K562 treated with DMSO at 1 percent for 24 hours (cell line): ENCODE measurements around the gene EYA3. TPM values are rescaled to one million over a fixed set of nuclear protein-coding genes. Genes with fewer than 3 reads are reported as not detected.

Experiments
- total RNA-seq: library from RNA; unstranded; fragments of 300-600 nt; gene quantifications from 2 replicates; pipeline ENCODE4 v1.2.3, GENCODE V29; 2022; ENCODE audit warnings: low read depth; ENCODE audit not compliant: insufficient read depth

EYA3 gene, protein sequence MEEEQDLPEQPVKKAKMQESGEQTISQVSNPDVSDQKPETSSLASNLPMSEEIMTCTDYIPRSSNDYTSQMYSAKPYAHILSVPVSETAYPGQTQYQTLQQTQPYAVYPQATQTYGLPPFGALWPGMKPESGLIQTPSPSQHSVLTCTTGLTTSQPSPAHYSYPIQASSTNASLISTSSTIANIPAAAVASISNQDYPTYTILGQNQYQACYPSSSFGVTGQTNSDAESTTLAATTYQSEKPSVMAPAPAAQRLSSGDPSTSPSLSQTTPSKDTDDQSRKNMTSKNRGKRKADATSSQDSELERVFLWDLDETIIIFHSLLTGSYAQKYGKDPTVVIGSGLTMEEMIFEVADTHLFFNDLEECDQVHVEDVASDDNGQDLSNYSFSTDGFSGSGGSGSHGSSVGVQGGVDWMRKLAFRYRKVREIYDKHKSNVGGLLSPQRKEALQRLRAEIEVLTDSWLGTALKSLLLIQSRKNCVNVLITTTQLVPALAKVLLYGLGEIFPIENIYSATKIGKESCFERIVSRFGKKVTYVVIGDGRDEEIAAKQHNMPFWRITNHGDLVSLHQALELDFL
- total RNA-seq, result 12.8 and 14.5 TPM in 2 replicates

DNA sequence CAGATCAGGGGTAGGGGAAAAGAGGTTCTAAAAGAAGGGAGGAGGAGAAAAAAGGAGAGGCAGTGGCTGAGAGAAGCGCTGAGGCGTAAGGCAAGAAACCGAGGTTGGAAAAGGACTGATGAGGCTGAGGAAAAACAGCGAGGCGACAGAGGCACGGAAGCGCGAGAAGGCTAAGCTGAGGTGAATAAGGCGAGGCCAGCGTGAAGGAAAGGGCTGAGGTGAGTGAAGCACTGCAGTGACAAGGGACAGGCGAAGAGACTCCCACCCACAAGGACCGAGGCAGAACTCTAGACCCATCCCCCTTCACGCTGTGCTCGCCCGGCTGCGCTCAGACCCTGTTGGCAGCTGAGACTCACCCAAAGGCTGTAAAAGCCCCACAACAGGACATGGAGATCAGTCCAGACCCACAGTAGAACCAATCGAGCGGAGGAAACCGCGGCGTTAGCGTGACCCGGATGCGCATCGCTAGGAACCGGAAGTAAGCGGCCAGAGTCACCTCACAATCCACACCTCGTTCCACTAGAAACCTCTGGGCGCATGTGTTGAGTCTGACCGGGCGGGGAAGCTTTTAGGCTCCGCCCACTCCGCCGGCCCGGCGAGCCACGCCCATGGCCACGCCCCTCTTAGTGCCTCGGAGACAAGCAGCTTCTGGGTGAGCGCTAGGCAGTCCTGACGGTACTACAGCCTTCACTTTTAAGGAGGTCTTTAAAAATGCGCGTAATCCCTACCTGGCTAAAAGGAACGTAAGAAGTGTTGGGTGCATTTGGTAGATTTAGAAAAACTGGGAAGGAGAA lies at the start of gene EYA3:
Gene EYA3 (minus strand): TSS at position 443 of the 794 bp plus-strand sequence. CDS start 30,584 bp downstream, outside the sequence.

GRCh38 chr1:27959792-27960603 lies 128.4 kb downstream of the EYA3 start, which contains the start of gene XKR8:
Gene XKR8 (plus strand): TSS chr1:27959973. CDS start chr1:27960070, 97 bp downstream.

DNA sequence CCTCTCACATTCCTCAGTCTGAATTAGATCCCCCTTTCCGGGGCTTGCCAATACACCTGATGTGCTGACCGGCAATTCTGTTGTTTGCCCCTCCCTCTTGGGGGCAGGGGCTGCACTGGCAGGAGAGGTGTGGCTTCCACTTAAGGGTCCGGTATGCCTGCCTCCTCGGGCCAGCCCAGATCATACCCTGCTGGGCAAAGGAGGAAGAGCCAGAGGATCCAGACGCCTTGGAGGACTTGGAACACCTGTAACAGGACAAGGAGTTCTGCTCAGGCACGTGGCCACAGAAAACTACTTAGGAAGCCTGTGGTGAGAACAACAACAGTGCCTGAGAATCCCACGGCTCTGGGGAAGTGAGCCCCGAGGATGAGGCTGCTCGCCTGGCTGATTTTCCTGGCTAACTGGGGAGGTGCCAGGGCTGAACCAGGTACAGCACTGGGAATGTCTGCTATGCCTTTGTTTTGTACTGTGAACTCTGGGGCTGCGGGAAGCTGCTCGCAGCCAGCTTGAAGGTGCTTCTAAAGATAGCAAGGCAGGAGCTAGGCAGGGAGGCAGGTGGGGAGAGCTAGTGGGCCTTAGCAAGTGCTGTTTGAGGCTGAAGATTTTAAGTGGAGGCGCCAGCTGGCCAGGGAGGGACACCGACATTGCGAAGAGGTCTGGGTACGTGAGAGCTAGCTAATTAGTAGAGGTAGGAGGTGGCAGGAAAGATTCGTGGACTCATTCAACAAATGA lies 153.4 kb downstream of the EYA3 start, which contains the start of gene SMPDL3B:
Gene SMPDL3B (plus strand): TSS at position 183 of the 732 bp plus-strand sequence. CDS start 184 bp downstream, at position 367.

Other genes starting within 250 kb of the EYA3 start
- gene THEMIS2, start 216.1 kb downstream of the EYA3 start, total RNA-seq, result 17.5 and 21.4 TPM in 2 replicates
- 99.4 and 99.8 TPM in 2 replicates for gene RPA2, start 174.0 kb downstream of the EYA3 start, total RNA-seq
- 1.1 and 2.1 TPM in 2 replicates for gene SMPDL3B, start 153.6 kb downstream of the EYA3 start, total RNA-seq
- 5.1 and 6.5 TPM in 2 replicates for gene XKR8, start 128.6 kb downstream of the EYA3 start, total RNA-seq
- gene PTAFR, start 88.1 kb upstream of the EYA3 start, total RNA-seq, result 1.7 and 2.6 TPM in 2 replicates
- 152 and 171 TPM in 2 replicates for gene DNAJC8, start 144.4 kb upstream of the EYA3 start, total RNA-seq
- 787 and 817 TPM in 2 replicates for gene ATP5IF1, start 147.5 kb upstream of the EYA3 start, total RNA-seq
- gene SESN2, start 170.9 kb upstream of the EYA3 start, total RNA-seq, result 199 and 211 TPM in 2 replicates
- 31.4 and 35.0 TPM in 2 replicates for gene MED18, start 240.4 kb upstream of the EYA3 start, total RNA-seq